HEK293 (cell line): Measurements from ENCODE around the gene PPM1G.

Source experiments
- CTCF ChIA-PET: fragments of 350-600 bp; formaldehyde crosslinking; extraction: SDS; loops from one replicate; lab custom pipeline; 2021; ENCODE audit warnings: antibody characterized with exemption; lab: Yijun Ruan, JAX
- POLR2A ChIA-PET: fragments of 300-600 bp; formaldehyde crosslinking; extraction: SDS; loops from one replicate; lab custom pipeline; 2020; ENCODE audit warnings: antibody characterized with exemption, inconsistent platforms; lab: Yijun Ruan, JAX
- H3K27ac ChIP-seq: fragments of 200-500 bp; sonication (Bioruptor generic); 2 replicates; pipeline ENCODE4 v1.5.1; 2014; ENCODE audit warnings: low read depth, low read length, control low read depth, inconsistent platforms; ENCODE audit errors: extremely low read depth
- H3K36me3 ChIP-seq, 2 experiments: fragments of 200-500 bp in 1 of 2; sonication (Bioruptor generic) in 1 of 2; 1 replicate in 1 of 2; 2 replicates in 1 of 2; pipeline ENCODE4 v1.5.1; 2014 to 2017; ENCODE audit warnings: inconsistent platforms in 2 of 2, low read length in 2 of 2; ENCODE audit not compliant: control insufficient read depth in 2 of 2, insufficient read depth in 1 of 2
- H3K4me1 ChIP-seq: fragments of 200-500 bp; sonication (Bioruptor generic); 2 replicates; pipeline ENCODE4 v1.5.1; 2014; ENCODE audit warnings: mild to moderate bottlenecking, low read length, inconsistent platforms; ENCODE audit not compliant: control insufficient read depth, insufficient read depth
- H3K4me3 ChIP-seq: 2 replicates; pipeline ENCODE4 v1.5.1; 2011; ENCODE audit warnings: low read depth, mild to moderate bottlenecking, control low read depth, low read length, moderate library complexity
- H3K9me3 ChIP-seq: fragments of 200-500 bp; sonication (Bioruptor generic); 2 replicates; pipeline ENCODE4 v1.5.1; 2014; ENCODE audit warnings: low read depth, low read length, inconsistent platforms; ENCODE audit not compliant: control insufficient read depth, insufficient read depth
- GLIS2 ChIP-seq: fragments of 450-650 bp; formaldehyde crosslinking; IDR thresholded peaks from 2 replicates; pipeline ENCODE4 v1.5.1; 2016; ENCODE audit warnings: missing biosample characterization, missing genetic modification characterization
- HOXD13 ChIP-seq: sonication (generic); formaldehyde crosslinking; IDR thresholded peaks from 2 replicates; pipeline ENCODE4 v1.8.0; 2022; ENCODE audit warnings: missing genetic modification reagents, borderline replicate concordance
- KLF1 ChIP-seq: fragments of 450-650 bp; formaldehyde crosslinking; IDR thresholded peaks from 2 replicates; pipeline ENCODE4 v1.5.1; 2016; ENCODE audit warnings: missing biosample characterization, missing genetic modification characterization
- KLF9 ChIP-seq: fragments of 450-650 bp; formaldehyde crosslinking; IDR thresholded peaks from 2 replicates; pipeline ENCODE4 v1.5.1; 2016; ENCODE audit warnings: missing biosample characterization, missing genetic modification characterization, low read depth
- SALL2 ChIP-seq: fragments of 450-650 bp; formaldehyde crosslinking; IDR thresholded peaks from 2 replicates; pipeline ENCODE4 v1.5.0; 2017; ENCODE audit warnings: missing biosample characterization, mild to moderate bottlenecking, missing genetic modification characterization, borderline replicate concordance
- SCRT1 ChIP-seq: fragments of 450-650 bp; formaldehyde crosslinking; IDR thresholded peaks from 2 replicates; pipeline ENCODE4 v1.5.1; 2016; ENCODE audit warnings: missing biosample characterization, missing genetic modification characterization, borderline replicate concordance
- SCRT2 ChIP-seq: fragments of 450-650 bp; formaldehyde crosslinking; IDR thresholded peaks from 2 replicates; pipeline ENCODE4 v1.5.1; 2016; ENCODE audit warnings: missing biosample characterization, missing genetic modification characterization
- YY2 ChIP-seq: fragments of 450-650 bp; formaldehyde crosslinking; IDR thresholded peaks from 2 replicates; pipeline ENCODE4 v1.5.1; 2016; ENCODE audit warnings: missing biosample characterization, missing genetic modification characterization
- ZBTB21 ChIP-seq: fragments of 450-650 bp; formaldehyde crosslinking; IDR thresholded peaks from 2 replicates; pipeline ENCODE4 v1.5.1; 2017; ENCODE audit warnings: missing biosample characterization, missing genetic modification characterization
- ZNF132 ChIP-seq: fragments of 450-650 bp; formaldehyde crosslinking; IDR thresholded peaks from 2 replicates; pipeline ENCODE4 v1.5.1; 2017; ENCODE audit warnings: missing biosample characterization, missing genetic modification characterization, borderline replicate concordance
- ZNF140 ChIP-seq: fragments of 450-650 bp; formaldehyde crosslinking; IDR thresholded peaks from 2 replicates; pipeline ENCODE4 v1.5.1; 2016; ENCODE audit warnings: missing biosample characterization, missing genetic modification characterization
- ZNF174 ChIP-seq: fragments of 450-650 bp; formaldehyde crosslinking; IDR thresholded peaks from 2 replicates; pipeline ENCODE4 v1.5.0; 2017; ENCODE audit warnings: missing biosample characterization, mild to moderate bottlenecking, missing genetic modification characterization
- ZNF184 ChIP-seq: fragments of 450-650 bp; IDR thresholded peaks from 2 replicates; pipeline ENCODE4 v1.5.1; 2018; ENCODE audit warnings: missing biosample characterization, mild to moderate bottlenecking, missing genetic modification characterization
- ZNF211 ChIP-seq: fragments of 450-650 bp; formaldehyde crosslinking; IDR thresholded peaks from 2 replicates; pipeline ENCODE4 v1.5.1; 2016; ENCODE audit warnings: low read depth, missing biosample characterization, missing genetic modification characterization
- ZNF239 ChIP-seq: fragments of 450-650 bp; formaldehyde crosslinking; IDR thresholded peaks from 2 replicates; pipeline ENCODE4 v1.5.1; 2016; ENCODE audit warnings: missing biosample characterization, missing genetic modification characterization
- ZNF423 ChIP-seq: fragments of 450-650 bp; formaldehyde crosslinking; IDR thresholded peaks from 2 replicates; pipeline ENCODE4 v1.5.1; 2016; ENCODE audit warnings: missing biosample characterization, missing genetic modification characterization
- ZNF48 ChIP-seq: fragments of 450-650 bp; formaldehyde crosslinking; IDR thresholded peaks from 2 replicates; pipeline ENCODE4 v1.5.1; 2016; ENCODE audit warnings: missing biosample characterization, missing genetic modification characterization
- ZNF510 ChIP-seq: fragments of 450-650 bp; formaldehyde crosslinking; IDR thresholded peaks from 2 replicates; pipeline ENCODE4 v1.5.1; 2018; ENCODE audit warnings: mild to moderate bottlenecking, missing genetic modification characterization, missing biosample characterization; ENCODE audit not compliant: insufficient replicate concordance
- ZNF585B ChIP-seq: fragments of 450-650 bp; formaldehyde crosslinking; IDR thresholded peaks from 2 replicates; pipeline ENCODE4 v1.5.1; 2016; ENCODE audit warnings: missing biosample characterization, missing genetic modification characterization
- ZNF600 ChIP-seq: fragments of 450-650 bp; formaldehyde crosslinking; IDR thresholded peaks from 2 replicates; pipeline ENCODE4 v1.5.1; 2016; ENCODE audit warnings: missing biosample characterization, missing genetic modification characterization
- ZNF624 ChIP-seq: fragments of 450-650 bp; formaldehyde crosslinking; IDR thresholded peaks from 2 replicates; pipeline ENCODE4 v1.5.1; 2017; ENCODE audit warnings: missing biosample characterization, missing genetic modification characterization
- ZNF658 ChIP-seq: fragments of 450-650 bp; formaldehyde crosslinking; IDR thresholded peaks from 2 replicates; pipeline ENCODE4; 2016; ENCODE audit warnings: missing biosample characterization, missing genetic modification characterization
- ZNF664 ChIP-seq: fragments of 450-650 bp; formaldehyde crosslinking; IDR thresholded peaks from 2 replicates; pipeline ENCODE4 v1.5.1; 2016; ENCODE audit warnings: missing biosample characterization, missing genetic modification characterization
- ZNF670 ChIP-seq: fragments of 450-650 bp; formaldehyde crosslinking; IDR thresholded peaks from 2 replicates; pipeline ENCODE4 v1.5.1; 2016; ENCODE audit warnings: missing biosample characterization, missing genetic modification characterization, low read depth
- ZNF707 ChIP-seq: fragments of 450-650 bp; formaldehyde crosslinking; IDR thresholded peaks from 2 replicates; pipeline ENCODE4 v1.5.1; 2016; ENCODE audit warnings: missing biosample characterization, missing genetic modification characterization
- ZNF843 ChIP-seq: fragments of 450-650 bp; formaldehyde crosslinking; IDR thresholded peaks from 2 replicates; pipeline ENCODE4 v1.5.1; 2016; ENCODE audit warnings: missing biosample characterization, missing genetic modification characterization
- ZSCAN23 ChIP-seq: fragments of 450-650 bp; formaldehyde crosslinking; IDR thresholded peaks from 2 replicates; pipeline ENCODE4 v1.5.1; 2016; ENCODE audit warnings: missing biosample characterization, missing genetic modification characterization
- TF ChIP-seq, protein P1 (sequence below): fragments of 450-650 bp; formaldehyde crosslinking; IDR thresholded peaks from 2 replicates; pipeline ENCODE4 v1.5.1; 2016; ENCODE audit warnings: missing biosample characterization, missing genetic modification characterization
- TF ChIP-seq, protein P2 (sequence below): fragments of 450-650 bp; formaldehyde crosslinking; IDR thresholded peaks from 2 replicates; pipeline ENCODE4 v1.5.1; 2017; ENCODE audit warnings: missing biosample characterization, mild to moderate bottlenecking, missing genetic modification characterization, moderate library complexity
- TF ChIP-seq, protein P3 (sequence below): fragments of 450-650 bp; formaldehyde crosslinking; IDR thresholded peaks from 2 replicates; pipeline ENCODE4 v1.5.1; 2016; ENCODE audit warnings: missing biosample characterization, missing genetic modification characterization
- TF ChIP-seq, protein P4 (sequence below): fragments of 450-650 bp; formaldehyde crosslinking; IDR thresholded peaks from 2 replicates; pipeline ENCODE4; 2016; ENCODE audit warnings: missing biosample characterization, missing genetic modification characterization
- TF ChIP-seq, protein P5 (sequence below): fragments of 450-650 bp; formaldehyde crosslinking; IDR thresholded peaks from 2 replicates; pipeline ENCODE4 v1.5.1; 2016; ENCODE audit warnings: missing biosample characterization, missing genetic modification characterization
- TF ChIP-seq, protein P6 (sequence below): fragments of 450-650 bp; formaldehyde crosslinking; IDR thresholded peaks from 2 replicates; pipeline ENCODE4 v1.5.1; 2017; ENCODE audit warnings: missing biosample characterization, missing genetic modification characterization

PPM1G gene

DNA sequence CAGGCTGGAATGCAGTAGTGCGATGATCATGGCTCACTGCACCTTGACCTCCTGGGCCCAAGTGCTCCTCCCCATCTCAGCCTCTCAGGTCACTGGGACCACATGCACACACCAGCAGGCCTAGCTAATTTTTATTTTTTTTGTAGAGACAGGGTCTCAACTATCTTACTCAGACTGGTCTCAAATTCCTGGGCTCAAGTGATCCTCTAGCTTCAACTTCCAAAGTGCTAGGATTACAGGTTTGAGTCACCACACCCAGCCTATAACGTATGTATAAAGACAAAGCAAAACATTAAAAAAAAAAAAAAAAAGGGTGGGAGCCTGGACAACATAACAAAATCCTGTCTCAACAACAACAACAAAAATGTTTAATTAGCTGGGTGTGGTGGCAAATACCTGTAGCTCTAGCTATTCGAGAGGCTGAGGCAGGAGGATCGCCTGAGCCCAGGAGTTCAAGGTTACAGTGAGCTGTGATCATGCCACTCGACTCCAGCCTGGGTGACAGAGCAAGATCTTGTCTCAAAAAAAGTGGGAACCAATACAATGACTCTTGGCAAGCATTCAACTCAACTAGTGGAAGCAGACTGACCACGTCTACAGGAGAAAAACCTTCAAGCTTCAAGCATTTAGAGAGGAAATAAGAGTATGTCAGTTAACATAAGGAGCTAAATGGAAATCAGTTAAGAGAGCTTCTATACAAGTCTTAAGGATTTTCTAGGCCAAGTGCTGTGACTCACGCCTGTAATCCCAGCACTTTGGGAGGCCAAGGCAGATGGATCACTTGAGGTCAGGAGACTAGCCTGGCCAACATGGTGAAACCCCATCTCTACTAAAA, 55.4 kb downstream of the PPM1G start:
- POLR2A ChIA-PET = interaction anchor here (0.7 to 1.4 kb wide), 4 partner anchors 12 to 109 kb away, joined by 3 to 9 read pairs (median 4); partner anchors contain the start of gene ZNF513
- H3K27ac ChIP-seq = peak overlapping the region; percentile 20
- TF ChIP-seq ZNF132 (tag by site-specific recombination) (no peak), ZNF510 (tag by site-specific recombination) (no peak), ZNF600 (tag by site-specific recombination) (0 out of 2 replicates have a peak, but pooled peaks have one; percentile 17), ZNF658 (tag by site-specific recombination) (no peak), YY2 (tag by site-specific recombination) (no peak), SCRT2 (tag by site-specific recombination) (peak; percentile 77; the same call in 1 of the 2 replicates), ZNF423 (no peak), KLF1 (tag by site-specific recombination) (peak; percentile 83), ZNF174 (tag by site-specific recombination) (no peak), SCRT1 (tag by site-specific recombination) (0 out of 2 replicates have a peak, but pooled peaks have one; percentile 40), GLIS2 (no peak), ZNF140 (tag by site-specific recombination) (no peak), ZNF624 (tag by site-specific recombination) (no peak), KLF9 (tag by site-specific recombination) (no peak), ZNF184 (tag by site-specific recombination) (no peak), ZNF211 (no peak), ZSCAN23 (no peak), ZNF670 (tag by site-specific recombination) (no peak), HOXD13 (no peak), ZNF707 (no peak), ZNF664 (tag by site-specific recombination) (no peak), SALL2 (tag by site-specific recombination) (no peak), ZNF585B (no peak), ZBTB21 (tag by site-specific recombination) (no peak), ZNF48 (no peak), ZNF843 (tag by site-specific recombination) (no peak), ZNF239 (no peak)
- TF ChIP-seq, protein P1, sequence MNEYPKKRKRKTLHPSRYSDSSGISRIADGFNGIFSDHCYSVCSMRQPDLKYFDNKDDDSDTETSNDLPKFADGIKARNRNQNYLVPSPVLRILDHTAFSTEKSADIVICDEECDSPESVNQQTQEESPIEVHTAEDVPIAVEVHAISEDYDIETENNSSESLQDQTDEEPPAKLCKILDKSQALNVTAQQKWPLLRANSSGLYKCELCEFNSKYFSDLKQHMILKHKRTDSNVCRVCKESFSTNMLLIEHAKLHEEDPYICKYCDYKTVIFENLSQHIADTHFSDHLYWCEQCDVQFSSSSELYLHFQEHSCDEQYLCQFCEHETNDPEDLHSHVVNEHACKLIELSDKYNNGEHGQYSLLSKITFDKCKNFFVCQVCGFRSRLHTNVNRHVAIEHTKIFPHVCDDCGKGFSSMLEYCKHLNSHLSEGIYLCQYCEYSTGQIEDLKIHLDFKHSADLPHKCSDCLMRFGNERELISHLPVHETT (tag by site-specific recombination) = no peak
- TF ChIP-seq, protein P2, sequence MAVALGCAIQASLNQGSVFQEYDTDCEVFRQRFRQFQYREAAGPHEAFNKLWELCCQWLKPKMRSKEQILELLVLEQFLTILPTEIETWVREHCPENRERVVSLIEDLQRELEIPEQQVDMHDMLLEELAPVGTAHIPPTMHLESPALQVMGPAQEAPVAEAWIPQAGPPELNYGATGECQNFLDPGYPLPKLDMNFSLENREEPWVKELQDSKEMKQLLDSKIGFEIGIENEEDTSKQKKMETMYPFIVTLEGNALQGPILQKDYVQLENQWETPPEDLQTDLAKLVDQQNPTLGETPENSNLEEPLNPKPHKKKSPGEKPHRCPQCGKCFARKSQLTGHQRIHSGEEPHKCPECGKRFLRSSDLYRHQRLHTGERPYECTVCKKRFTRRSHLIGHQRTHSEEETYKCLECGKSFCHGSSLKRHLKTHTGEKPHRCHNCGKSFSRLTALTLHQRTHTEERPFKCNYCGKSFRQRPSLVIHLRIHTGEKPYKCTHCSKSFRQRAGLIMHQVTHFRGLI (tag by site-specific recombination) = no peak
- TF ChIP-seq, protein P3, sequence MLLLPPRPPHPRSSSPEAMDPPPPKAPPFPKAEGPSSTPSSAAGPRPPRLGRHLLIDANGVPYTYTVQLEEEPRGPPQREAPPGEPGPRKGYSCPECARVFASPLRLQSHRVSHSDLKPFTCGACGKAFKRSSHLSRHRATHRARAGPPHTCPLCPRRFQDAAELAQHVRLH (tag by site-specific recombination) = no peak
- TF ChIP-seq, protein P4, sequence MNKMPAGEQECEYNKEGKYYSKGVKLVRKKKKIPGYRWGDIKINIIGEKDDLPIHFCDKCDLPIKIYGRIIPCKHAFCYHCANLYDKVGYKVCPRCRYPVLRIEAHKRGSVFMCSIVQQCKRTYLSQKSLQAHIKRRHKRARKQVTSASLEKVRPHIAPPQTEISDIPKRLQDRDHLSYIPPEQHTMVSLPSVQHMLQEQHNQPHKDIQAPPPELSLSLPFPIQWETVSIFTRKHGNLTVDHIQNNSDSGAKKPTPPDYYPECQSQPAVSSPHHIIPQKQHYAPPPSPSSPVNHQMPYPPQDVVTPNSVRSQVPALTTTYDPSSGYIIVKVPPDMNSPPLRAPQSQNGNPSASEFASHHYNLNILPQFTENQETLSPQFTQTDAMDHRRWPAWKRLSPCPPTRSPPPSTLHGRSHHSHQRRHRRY = no peak
- TF ChIP-seq, protein P5, sequence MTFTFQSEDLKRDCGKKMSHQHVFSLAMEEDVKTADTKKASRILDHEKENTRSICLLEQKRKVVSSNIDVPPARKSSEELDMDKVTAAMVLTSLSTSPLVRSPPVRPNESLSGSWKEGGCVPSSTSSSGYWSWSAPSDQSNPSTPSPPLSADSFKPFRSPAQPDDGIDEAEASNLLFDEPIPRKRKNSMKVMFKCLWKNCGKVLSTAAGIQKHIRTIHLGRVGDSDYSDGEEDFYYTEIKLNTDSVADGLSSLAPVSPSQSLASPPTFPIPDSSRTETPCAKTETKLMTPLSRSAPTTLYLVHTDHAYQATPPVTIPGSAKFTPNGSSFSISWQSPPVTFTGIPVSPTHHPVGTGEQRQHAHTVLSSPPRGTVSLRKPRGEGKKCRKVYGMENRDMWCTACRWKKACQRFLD (tag by site-specific recombination) = no peak
- TF ChIP-seq, protein P6, sequence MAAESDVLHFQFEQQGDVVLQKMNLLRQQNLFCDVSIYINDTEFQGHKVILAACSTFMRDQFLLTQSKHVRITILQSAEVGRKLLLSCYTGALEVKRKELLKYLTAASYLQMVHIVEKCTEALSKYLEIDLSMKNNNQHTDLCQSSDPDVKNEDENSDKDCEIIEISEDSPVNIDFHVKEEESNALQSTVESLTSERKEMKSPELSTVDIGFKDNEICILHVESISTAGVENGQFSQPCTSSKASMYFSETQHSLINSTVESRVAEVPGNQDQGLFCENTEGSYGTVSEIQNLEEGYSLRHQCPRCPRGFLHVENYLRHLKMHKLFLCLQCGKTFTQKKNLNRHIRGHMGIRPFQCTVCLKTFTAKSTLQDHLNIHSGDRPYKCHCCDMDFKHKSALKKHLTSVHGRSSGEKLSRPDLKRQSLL = no peak

More for the DNA sequence above, 55.4 kb downstream of the PPM1G start:
- Histone ChIP-seq H3K36me3 (peaks cover 0 to 7% of the 10 kb centered on the region in 2 experiments; a peak in 2 of 3 replicates), H3K4me1 (peaks cover 6% of the 10 kb centered on the region), H3K4me3 (no peak overlapping the region), H3K9me3 (no peaks in the 10 kb centered on the region)
- CTCF ChIA-PET = interaction anchor here (0.7 to 1.4 kb wide), 4 partner anchors 34 to 105 kb away, joined by 3 to 5 read pairs (median 4); no protein-coding TSS in a partner anchor
